HG03439 (cell line): Measurements from ENCODE around the gene CDKAL1.
"Not testable (repeated sequence)": the region's sequence is repeated elsewhere in the genome, so short reads cannot be mapped to it uniquely, and the experiment has no call there.

ENCODE experiments used
- ATAC-seq: cut with Tn5 transposase; IDR thresholded peaks from one replicate; pipeline ENCODE4 v1.9.1; 2021; ENCODE audit warnings: mild to moderate bottlenecking, moderate library complexity; ENCODE audit not compliant: unreplicated experiment

CDKAL1 gene

GRCh38 chr6:21187485-21187884, 653.2 kb downstream of the CDKAL1 start:
- ATAC-seq = no peak

DNA sequence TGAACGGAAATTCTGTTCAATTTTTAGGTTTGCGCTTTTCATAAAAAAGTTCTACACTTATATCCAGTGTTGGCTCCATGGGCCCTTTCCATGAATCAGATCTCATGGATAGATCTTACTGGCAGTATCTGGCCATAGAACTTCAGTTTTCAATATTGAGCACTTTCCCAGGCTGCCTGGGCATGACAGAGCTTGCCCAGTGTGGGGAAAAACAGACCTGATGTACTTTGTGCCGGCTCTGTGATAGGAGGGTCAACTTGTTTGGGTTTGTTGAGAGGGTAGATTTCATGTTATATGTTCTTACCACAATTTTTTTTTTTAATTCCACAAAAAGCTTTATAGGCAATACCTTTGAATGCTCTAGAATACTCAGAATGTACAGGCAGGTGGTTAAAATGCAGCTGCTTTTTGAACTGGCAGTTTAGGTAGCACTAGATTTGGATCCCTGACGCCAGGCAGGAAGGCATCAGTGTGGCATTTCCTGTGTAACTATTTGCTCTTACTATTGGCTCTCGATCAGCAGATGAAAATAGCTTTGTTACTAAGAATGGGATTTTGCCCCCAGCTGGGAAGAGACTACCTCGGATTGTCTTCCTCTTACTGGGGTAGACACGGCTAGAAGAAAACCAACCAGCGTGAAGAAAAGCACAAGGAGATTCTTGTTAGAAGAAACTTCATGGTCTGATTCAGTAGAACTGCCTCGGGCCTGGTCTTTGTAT, 654.4 kb downstream of the CDKAL1 start:
- no peak for ATAC-seq

DNA sequence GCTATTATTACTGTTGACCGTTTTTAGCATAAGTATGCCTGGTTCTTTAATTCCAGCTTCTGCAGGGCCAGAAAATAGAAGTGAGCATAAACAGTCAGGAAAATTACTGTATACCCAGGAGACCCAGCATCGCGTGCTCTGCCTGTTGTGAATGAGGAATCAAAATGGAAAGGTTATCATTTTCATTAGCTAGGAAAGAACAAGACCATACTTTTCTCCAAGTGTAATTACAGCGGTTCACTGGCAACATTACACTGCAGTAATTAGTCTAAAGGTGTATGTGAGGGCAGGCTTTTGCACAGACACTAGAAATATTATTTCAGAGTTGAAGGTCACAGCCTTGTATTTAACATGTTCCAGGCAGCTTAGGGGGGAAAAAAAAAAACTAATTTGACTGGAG, 655.5 kb downstream of the CDKAL1 start:
- no peak for ATAC-seq

DNA sequence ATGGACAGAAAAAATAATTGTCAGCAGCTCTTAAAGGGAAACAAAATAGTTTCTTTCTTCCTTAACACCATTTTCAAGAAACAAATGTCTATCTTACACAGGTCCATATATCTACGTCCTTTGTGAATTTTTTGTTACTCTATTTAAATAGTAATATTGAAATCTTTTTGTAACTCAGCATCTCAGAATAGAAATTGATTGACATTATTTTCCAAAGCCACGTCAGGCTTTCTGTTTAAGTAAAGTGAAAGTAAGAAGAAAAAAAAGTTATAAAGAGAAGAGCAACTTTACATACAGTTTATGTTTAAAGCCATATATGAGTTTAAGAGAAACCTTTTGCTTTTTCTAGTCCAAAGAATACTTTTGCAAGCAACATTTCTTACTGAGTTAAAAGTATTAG, 656.4 kb downstream of the CDKAL1 start:
- ATAC-seq = no peak

- ATAC-seq = no peak
Measured at GRCh38 chr6:21193790-21194475, 659.7 kb downstream of the CDKAL1 start.

GRCh38 chr6:21195301-21195700, 661.0 kb downstream of the CDKAL1 start:
- not testable (repeated sequence) for ATAC-seq

GRCh38 chr6:21198032-21198640, 663.9 kb downstream of the CDKAL1 start:
- no peak for ATAC-seq

DNA sequence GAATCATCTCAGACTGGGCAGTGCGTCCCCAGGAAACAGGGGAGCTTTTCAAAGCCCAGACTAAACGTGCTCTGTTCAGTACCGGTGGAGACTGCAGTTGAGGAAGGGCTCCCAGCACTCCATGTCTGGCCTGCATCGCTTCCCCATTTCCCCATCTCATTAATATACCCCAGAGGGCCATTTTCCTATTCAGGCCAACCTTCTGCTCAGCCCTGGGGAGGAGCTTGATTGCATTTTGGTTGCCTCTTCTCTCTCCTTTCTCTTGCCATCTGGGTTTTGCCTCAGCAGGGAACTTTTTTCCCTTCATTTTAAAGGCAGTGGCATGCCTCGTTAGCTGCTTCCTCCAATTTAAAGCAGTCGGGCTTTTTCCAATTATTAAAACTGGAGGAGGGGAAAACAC, 665.0 kb downstream of the CDKAL1 start:
- ATAC-seq = no peak

GRCh38 chr6:21200134-21200870, 666.0 kb downstream of the CDKAL1 start:
- no peak for ATAC-seq

GRCh38 chr6:21201187-21201586, 666.9 kb downstream of the CDKAL1 start:
- no peak for ATAC-seq

GRCh38 chr6:21201637-21202350, 667.5 kb downstream of the CDKAL1 start:
- ATAC-seq = no peak

DNA sequence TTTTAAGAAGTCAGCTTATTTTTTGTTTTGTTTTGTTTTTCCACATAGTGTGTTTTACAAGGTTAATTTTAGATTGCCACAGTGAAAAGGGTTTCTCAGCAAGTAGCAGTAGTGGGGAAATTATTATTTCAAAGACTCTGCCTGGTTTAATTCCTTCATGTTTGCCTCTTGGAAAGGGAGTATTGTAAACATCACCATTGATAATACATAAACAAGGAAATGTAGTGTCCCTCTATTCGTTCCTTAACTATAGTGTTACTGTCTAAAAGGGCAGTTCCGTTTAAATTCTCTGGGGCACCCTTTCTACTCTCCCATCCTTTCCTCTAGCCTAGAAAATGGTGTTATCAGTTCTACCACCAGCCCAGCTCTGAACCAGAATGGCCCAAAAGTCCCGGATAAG, 668.3 kb downstream of the CDKAL1 start:
- no peak for ATAC-seq

- ATAC-seq = no peak
Measured at GRCh38 chr6:21204951-21205350, 670.7 kb downstream of the CDKAL1 start.

- no peak for ATAC-seq
Measured at GRCh38 chr6:21208081-21208795, 674.0 kb downstream of the CDKAL1 start.

DNA sequence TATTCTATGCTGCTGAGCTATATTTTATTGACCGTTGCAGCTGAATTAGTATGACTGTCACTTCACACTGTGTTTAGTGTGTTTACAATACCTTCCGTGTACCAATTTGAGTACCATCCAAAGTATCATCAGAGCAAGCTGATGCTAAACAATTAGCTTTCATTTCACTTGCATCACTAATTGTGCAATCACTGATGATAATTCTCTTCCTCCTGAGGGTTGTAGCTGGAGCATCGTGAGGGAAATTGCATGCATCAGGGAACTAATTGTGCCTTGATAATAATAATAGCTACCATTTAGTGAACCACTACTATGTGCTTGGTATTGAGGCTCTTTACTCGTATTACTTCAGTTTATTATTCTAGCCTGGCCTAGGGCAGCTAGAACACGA, 674.5 kb downstream of the CDKAL1 start:
- ATAC-seq = no peak

- peak; percentile 56 for ATAC-seq
Measured at GRCh38 chr6:21213492-21213891, 679.2 kb downstream of the CDKAL1 start.

- ATAC-seq = no peak
Measured at GRCh38 chr6:21214738-21215448, 680.6 kb downstream of the CDKAL1 start.

DNA sequence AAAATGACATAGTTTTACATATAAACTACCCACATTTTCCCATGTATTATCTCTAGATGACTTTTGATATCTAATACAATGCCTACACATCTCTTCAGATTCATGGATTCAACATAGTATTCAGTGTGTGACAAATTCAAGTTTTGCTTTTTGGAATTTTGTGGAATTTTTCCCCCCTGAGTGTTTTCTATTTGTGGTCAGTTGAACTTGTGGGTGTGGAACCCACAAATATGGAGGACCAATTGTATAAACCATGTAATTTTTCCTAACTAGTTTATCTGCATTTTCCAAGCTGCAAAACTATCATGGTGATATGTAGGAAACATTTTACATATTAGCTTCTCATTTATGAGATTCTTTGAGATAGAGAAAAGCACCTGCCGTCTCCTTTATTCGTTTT, 685.0 kb downstream of the CDKAL1 start:
- no peak for ATAC-seq

DNA sequence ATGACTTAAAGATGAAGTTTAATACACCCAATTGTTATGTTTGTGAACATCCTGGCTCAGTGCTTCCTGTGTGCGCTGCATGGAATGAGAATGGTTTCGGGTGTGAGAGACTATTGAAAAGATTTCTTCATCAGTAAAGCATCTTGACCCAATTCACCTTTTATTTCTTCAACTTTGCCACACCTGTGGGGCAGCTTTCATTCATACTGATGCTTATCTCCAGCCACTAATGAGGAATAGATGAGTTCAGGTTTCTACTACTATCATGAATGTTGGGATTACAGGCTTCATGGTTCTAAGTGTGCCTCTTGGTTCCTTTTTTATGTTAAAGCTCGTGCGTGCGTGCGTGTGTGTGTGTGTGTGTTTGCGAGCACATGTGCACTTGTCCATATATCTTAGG, 685.6 kb downstream of the CDKAL1 start:
- ATAC-seq = no peak
